ENCODE data around the gene NAB1.
"Not testable (repeated sequence)": the region's sequence is repeated elsewhere in the genome, so short reads cannot be mapped to it uniquely, and the experiment has no call there.

Gene NAB1, protein sequence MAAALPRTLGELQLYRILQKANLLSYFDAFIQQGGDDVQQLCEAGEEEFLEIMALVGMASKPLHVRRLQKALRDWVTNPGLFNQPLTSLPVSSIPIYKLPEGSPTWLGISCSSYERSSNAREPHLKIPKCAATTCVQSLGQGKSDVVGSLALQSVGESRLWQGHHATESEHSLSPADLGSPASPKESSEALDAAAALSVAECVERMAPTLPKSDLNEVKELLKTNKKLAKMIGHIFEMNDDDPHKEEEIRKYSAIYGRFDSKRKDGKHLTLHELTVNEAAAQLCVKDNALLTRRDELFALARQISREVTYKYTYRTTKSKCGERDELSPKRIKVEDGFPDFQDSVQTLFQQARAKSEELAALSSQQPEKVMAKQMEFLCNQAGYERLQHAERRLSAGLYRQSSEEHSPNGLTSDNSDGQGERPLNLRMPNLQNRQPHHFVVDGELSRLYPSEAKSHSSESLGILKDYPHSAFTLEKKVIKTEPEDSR

DNA sequence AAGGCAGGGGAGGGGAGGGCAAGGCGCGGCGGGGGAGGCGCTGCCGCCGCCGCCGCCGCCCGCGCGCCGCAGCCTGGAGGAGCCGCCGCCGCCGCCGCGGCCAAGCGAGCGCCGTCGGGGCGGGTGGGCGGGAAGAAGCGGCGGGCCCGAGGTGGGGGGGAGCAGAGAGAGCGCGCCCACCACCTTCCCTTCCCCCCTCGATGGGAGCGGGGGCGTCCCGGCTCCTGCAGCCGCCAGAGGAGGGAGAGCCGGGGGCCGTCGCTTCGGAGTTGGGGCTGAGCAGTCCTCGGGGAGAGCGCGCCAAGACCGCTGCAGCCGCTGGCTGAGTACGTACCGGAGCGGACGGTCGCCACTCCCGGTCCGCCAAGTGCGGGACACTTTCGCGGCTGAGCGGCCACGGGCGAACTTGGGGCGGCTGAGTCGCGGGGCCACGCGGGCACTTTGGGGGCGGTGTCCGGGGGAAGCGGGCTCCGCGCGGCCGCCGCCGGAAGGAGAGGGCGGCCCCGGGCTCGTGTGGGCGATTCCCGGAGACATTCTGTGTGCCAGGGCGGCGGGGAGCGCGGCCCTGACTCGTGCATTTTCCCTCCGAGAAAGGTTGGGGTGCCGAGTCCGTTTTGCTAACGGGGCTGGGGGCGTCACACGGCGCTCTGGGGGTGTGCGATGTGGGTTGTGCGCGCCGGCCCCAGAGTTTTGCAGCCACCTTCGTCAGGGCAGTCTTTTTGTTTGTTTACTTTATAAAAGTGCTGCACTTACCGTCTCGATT lies at the start of gene NAB1:
Gene NAB1, plus strand, starts transcription at position 49 of the 763 bp plus-strand sequence. CDS start 10,094 bp downstream, outside the sequence.
- peak; percentile 16 to 48 for DNase-seq (ENCODE audit: low read depth in 1 of 2, low spot score in 1 of 2)

- no peak for DNase-seq (ENCODE audit: low read depth in 1 of 2, low spot score in 1 of 2)
Measured at GRCh38 chr2:190599546-190600220, 49.2 kb upstream of the NAB1 start.

DNA sequence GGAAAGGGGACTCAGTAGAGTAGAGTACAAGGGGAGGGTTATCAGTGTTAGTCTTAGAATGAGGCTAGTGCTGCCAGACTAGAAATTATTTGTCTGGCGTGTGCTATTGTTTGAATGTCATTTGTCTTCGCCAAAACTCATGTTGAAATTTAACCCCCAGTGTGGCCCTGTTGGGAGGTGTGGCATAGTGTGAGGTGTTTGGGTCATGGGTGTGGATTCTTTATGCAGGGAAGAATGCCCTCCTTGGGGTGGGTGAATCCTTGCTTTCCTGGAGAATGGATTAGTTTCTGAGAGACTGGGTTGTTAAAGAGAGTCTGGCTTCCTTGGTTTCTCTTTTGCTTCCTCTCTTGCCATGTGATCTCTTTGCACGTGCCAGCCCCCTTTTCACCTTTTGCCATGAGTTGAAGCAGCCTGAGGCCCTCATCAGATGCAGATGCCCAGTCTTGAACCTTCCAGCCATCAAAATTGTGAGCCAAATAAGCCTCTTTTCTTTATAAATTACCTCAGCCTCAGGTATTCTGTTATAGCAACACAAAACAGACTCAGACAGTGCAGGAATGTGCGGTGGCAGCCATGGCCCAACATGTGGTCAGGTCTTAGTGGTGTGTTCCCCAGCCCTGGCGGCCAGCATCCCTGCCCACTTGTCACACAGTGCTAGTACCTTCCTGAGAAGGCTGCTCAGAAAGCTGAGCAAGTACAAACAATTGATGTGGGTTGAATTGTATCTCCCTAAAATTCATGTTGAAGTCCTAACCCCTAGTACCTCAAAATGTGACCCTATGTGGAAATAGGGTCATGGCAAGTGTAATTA lies 48.4 kb upstream of the NAB1 start:
- no peak for DNase-seq (ENCODE audit: low read depth in 1 of 2, low spot score in 1 of 2)

GRCh38 chr2:190603374-190603773 lies 45.5 kb upstream of the NAB1 start:
- DNase-seq (ENCODE audit: low read depth in 1 of 2, low spot score in 1 of 2) = no peak

- no peak for DNase-seq (ENCODE audit: low read depth in 1 of 2, low spot score in 1 of 2)
Measured at GRCh38 chr2:190607014-190607597, 41.8 kb upstream of the NAB1 start.

- DNase-seq (ENCODE audit: low read depth in 1 of 2, low spot score in 1 of 2) = no peak
Measured at GRCh38 chr2:190607657-190608357, 41.1 kb upstream of the NAB1 start.

GRCh38 chr2:190608863-190609262 lies 40.0 kb upstream of the NAB1 start:
- not testable (repeated sequence) for DNase-seq (ENCODE audit: low read depth in 1 of 2, low spot score in 1 of 2)

- DNase-seq (ENCODE audit: low read depth in 1 of 2, low spot score in 1 of 2) = not testable (repeated sequence)
Measured at GRCh38 chr2:190609397-190609796, 39.5 kb upstream of the NAB1 start.

- not testable (repeated sequence) for DNase-seq (ENCODE audit: low read depth in 1 of 2, low spot score in 1 of 2)
Measured at GRCh38 chr2:190610528-190610927, 38.4 kb upstream of the NAB1 start.

- DNase-seq (ENCODE audit: low read depth in 1 of 2, low spot score in 1 of 2) = no peak
Measured at GRCh38 chr2:190615555-190616200, 33.2 kb upstream of the NAB1 start.

GRCh38 chr2:190618030-190618429 lies 30.9 kb upstream of the NAB1 start:
- DNase-seq (ENCODE audit: low read depth in 1 of 2, low spot score in 1 of 2) = no peak

DNA sequence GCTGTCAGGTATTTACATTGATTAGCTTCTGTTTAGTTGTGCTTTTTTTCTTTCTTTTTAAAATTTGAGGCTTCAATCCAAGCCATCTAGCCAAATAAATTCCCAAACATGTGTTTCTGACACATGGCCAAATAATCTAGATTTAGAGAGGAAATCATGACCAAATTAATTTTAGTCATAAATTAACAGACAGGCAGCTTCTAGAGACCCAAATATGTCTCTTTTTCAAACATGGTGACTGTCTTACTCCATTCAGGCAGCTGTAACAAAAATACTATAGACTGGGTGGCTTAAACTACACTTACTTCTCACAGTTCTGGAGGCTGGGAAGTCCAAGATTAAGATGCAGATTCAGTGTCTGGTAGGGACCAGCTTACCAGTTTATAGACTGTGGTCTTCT lies 23.2 kb upstream of the NAB1 start:
- DNase-seq (ENCODE audit: low read depth in 1 of 2, low spot score in 1 of 2) = no peak

DNA sequence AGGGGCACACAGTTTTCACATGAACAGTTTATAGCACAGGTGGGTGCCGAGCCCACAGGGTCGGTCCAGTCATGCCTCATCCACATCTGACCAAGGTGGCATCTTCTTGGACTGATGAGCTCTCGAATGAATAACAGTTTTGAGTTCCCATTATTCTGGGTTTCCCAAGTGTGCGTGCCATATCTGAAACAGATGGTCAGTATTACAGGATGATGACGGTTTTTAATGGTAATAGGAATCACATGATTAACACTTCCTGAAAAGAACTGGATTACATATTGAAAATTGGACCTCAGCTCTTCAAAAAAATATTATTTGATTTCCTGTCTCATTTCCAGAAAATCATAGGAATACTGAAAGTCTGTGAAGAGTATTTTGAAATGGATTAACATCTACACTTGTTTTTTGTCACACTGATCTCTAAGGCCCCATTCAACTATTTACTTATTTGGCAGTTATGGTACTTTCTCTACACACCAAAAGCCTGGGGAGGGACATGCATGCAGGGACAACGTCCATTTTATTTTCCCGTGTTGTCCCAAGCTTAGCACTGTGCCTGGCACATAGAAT lies 22.2 kb upstream of the NAB1 start:
- no peak for DNase-seq (ENCODE audit: low read depth in 1 of 2, low spot score in 1 of 2)

DNA sequence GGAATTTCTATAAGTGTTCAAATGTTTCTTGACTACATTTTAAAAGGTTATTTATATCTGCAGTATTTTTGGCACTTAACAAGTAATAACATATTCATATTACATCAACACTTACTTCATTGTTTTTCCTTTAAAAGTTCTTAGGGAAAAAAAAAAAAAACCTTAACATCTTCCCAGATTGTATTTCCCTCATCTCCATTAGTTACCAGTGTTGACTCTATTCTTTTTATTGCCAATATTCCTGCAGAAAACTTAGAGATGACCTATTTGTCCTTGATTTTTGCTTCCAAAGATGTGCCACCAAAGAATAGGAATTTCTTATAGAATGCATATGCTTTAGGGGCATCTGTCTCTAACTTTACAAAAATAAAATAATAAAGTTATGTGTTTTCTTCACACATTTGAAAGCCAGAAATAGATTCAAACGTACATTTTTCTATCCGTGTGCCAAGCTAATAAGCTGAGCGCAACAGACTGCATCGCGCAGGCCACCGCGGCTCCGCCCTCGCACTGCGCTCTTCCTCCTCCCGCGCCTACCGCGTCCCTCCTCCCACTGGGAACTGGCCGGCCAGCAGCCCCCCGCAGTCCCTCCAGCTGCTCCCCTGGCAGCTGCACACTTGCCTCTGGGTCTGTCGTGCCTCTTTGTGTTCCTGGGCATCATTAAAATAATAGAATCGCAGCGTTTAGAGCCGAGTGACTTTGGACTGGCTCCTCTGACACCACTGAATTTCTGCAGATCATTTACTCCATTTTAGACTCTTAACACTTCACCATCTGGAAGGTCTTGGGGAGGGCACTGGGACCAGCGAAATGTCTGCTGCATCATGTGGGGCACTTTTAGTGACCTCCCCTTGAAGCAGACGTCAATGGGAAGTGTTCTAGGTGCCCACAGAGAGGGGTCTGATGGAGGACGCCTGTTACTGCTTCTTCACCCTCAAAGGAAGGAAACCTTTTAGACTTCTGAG lies 21.2 kb upstream of the NAB1 start:
- DNase-seq (ENCODE audit: low read depth in 1 of 2, low spot score in 1 of 2) = no peak

DNA sequence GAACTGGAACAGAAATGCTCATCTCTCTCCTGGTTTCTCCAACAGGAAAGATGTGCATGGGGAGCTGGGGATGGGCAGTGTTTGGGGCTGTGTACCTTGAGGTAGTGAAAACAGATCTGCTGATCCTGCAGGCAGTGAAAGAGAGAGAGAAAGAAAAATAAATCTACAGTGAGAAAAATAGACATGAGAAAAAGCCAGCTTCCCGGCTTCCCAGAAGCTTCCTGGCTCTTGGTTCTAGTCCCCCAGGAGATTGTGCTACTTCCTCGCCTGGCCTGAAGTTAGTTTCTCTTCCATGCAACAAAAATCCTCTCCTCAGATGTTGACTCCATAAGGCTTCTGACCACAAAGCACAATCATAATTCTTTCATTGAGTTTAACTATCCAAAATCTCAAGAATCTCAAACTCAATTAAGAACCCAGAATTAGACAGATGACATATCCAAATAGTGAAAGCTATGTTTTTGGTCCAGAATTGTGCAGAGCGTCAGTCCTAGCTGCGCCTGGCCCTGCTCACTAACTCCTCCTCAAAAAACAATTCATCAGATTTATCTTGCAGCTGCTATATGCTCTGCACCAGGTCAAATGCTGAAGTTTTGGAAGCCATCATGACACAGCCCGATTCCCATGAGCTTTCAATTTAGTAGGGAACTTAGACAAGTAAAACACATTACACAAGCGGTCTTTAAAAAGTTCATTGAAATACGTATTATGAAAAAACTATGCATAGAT lies 20.1 kb upstream of the NAB1 start:
- no peak for DNase-seq (ENCODE audit: low read depth in 1 of 2, low spot score in 1 of 2)

GRCh38 chr2:190634381-190634780 lies 14.5 kb upstream of the NAB1 start:
- no peak for DNase-seq (ENCODE audit: low read depth in 1 of 2, low spot score in 1 of 2)

- DNase-seq (ENCODE audit: low read depth in 1 of 2, low spot score in 1 of 2) = no peak
Measured at GRCh38 chr2:190635781-190636180, 13.1 kb upstream of the NAB1 start.
